HepG2 (cell line): ENCODE measurements around the gene BEST2. TPM values are rescaled to one million over a fixed set of nuclear protein-coding genes. Genes with fewer than 3 reads are reported as not detected.

Source experiments
- ATAC-seq: fragments of 200-7000 bp; cut with Tn5 transposase; 3 replicates; pipeline ENCODE4 v1.9.1; 2020; ENCODE audit warnings: mild to moderate bottlenecking, moderate library complexity
- BruUV-seq: library from RNA; stranded (reverse); fragments of 400-500 nt; replicated peaks from 2 replicates; lab custom pipeline; 2021; lab: Mats Ljungman, UMichigan
- CTCF ChIA-PET: fragments of 300-600 bp; formaldehyde crosslinking; extraction: SDS; loops from one replicate; lab custom pipeline; 2021; ENCODE audit warnings: low total read pairs, inconsistent platforms, low intra/inter-chr PET ratio; lab: Yijun Ruan, JAX
- POLR2A ChIA-PET: fragments of 350-600 bp; sonication (Branson Sonifier 250); formaldehyde crosslinking; loops from one replicate; lab custom pipeline; 2020; ENCODE audit warnings: antibody characterized with exemption, inconsistent platforms; lab: Yijun Ruan, JAX
- DNase-seq: peaks from one replicate; pipeline ENCODE4 v3.0.0-alpha.2; 2015; ENCODE audit warnings: low spot score
- FAIRE-seq: peaks from 3 replicates; lab custom pipeline; 2011; peaks lifted over from hg19 to GRCh38; lab: Jason Lieb, UNC
- H2AFZ ChIP-seq: one replicate; pipeline ENCODE4 v1.6.1; 2011; ENCODE audit warnings: low read length, inconsistent platforms
- H3K27ac ChIP-seq: fragments of 300-600 bp; 3 replicates; pipeline ENCODE4 v1.8.0; 2011; ENCODE audit warnings: mixed run types, mild to moderate bottlenecking, mixed read lengths, low read length, inconsistent platforms; ENCODE audit not compliant: insufficient read depth; ENCODE audit errors: extremely low read length
- H3K27me3 ChIP-seq, 2 experiments: fragments of 200-600 bp in 1 of 2; 2 replicates in 1 of 2; 3 replicates in 1 of 2; pipeline versions ENCODE4 v1.6.0 to v1.8.0; 2011; ENCODE audit warnings: low read length in 2 of 2, mild to moderate bottlenecking in 2 of 2, moderate library complexity in 2 of 2, inconsistent platforms in 1 of 2; ENCODE audit not compliant: insufficient read depth in 2 of 2, control insufficient read depth in 1 of 2
- H3K36me3 ChIP-seq, 2 experiments: fragments of 200-600 bp in 1 of 2; replicated peaks in 1 of 2; 2 replicates in 1 of 2; 3 replicates in 1 of 2; pipeline versions ENCODE4 v1.5.1 to v1.8.0; 2011; ENCODE audit warnings: low read length in 2 of 2, inconsistent platforms in 1 of 2; ENCODE audit not compliant: insufficient read depth in 2 of 2, control insufficient read depth in 1 of 2
- H3K4me1 ChIP-seq: 2 replicates; pipeline ENCODE4 v1.5.1; 2012; ENCODE audit warnings: low read length, inconsistent platforms; ENCODE audit not compliant: insufficient read depth
- H3K4me2 ChIP-seq: 2 replicates; pipeline ENCODE4 v1.6.0; 2011; ENCODE audit warnings: low read depth, low read length, inconsistent platforms
- H3K4me3 ChIP-seq, 3 experiments: fragments of 200-600 bp in 1 of 3; sonication (generic), shearing (Covaris generic) in 1 of 3; replicated peaks in 1 of 3; 2 replicates each; pipeline ENCODE4 v1.5.1; 2011 to 2016; ENCODE audit warnings: low read length in 3 of 3, inconsistent platforms in 2 of 3, low read depth in 2 of 3, mild to moderate bottlenecking in 2 of 3, control low read depth in 1 of 3, mixed read lengths in 1 of 3; ENCODE audit not compliant: insufficient read depth in 1 of 3
- H3K79me2 ChIP-seq: one replicate; pipeline ENCODE4 v1.6.1; 2011; ENCODE audit warnings: low read length, inconsistent platforms; ENCODE audit not compliant: insufficient read depth
- H3K9ac ChIP-seq: 2 replicates; pipeline ENCODE4 v1.6.0; 2011; ENCODE audit warnings: mild to moderate bottlenecking, low read depth, low read length, inconsistent platforms; ENCODE audit not compliant: insufficient read depth
- H3K9me3 ChIP-seq: 2 replicates; pipeline ENCODE4 v1.5.1; 2012; ENCODE audit warnings: mild to moderate bottlenecking, low read length
- H4K20me1 ChIP-seq: 2 replicates; pipeline ENCODE4 v1.6.0; 2011; ENCODE audit warnings: inconsistent platforms, mild to moderate bottlenecking, low read length, moderate library complexity; ENCODE audit not compliant: insufficient read depth
- ARNTL ChIP-seq: sonication (generic); formaldehyde crosslinking; IDR thresholded peaks from 2 replicates; pipeline ENCODE4 v1.4.0; 2020; ENCODE audit warnings: mild to moderate bottlenecking, missing genetic modification reagents
- BRCA1 ChIP-seq: sonication (generic); formaldehyde crosslinking; IDR thresholded peaks from 2 replicates; pipeline ENCODE4 v1.4.0; 2020; ENCODE audit warnings: missing genetic modification reagents
- GATAD1 ChIP-seq: IDR thresholded peaks from 2 replicates; pipeline ENCODE4 v1.6.1; 2016; ENCODE audit warnings: missing genetic modification reagents, missing compliant biosample characterization
- NRL ChIP-seq: sonication (generic); formaldehyde crosslinking; IDR thresholded peaks from 2 replicates; pipeline ENCODE4 v1.5.0; 2020; ENCODE audit warnings: missing genetic modification reagents, mild to moderate bottlenecking, moderate library complexity, borderline replicate concordance
- PHF8 ChIP-seq: sonication (generic); formaldehyde crosslinking; IDR thresholded peaks from 2 replicates; pipeline ENCODE4 v1.5.0; 2020; ENCODE audit warnings: missing genetic modification reagents
- REL ChIP-seq: sonication (generic); formaldehyde crosslinking; conservative IDR thresholded peaks from 2 replicates; pipeline ENCODE4 v1.8.0; 2022; ENCODE audit warnings: mild to moderate bottlenecking, missing genetic modification reagents, moderate library complexity
- SCMH1 ChIP-seq: sonication (generic); formaldehyde crosslinking; IDR thresholded peaks from 2 replicates; pipeline ENCODE4 v1.9.0; 2021; ENCODE audit warnings: missing genetic modification reagents, mild to moderate bottlenecking, borderline replicate concordance
- SMC3 ChIP-seq: IDR thresholded peaks from 2 replicates; pipeline ENCODE4 v1.6.1; 2011; ENCODE audit warnings: low read length, improper control_type of control experiment
- U2AF1 ChIP-seq: fragments of 200-400 bp; formaldehyde crosslinking; optimal IDR thresholded peaks from 2 replicates; pipeline ENCODE3; 2017; ENCODE audit warnings: mild to moderate bottlenecking, low read depth, low read length
- ZBTB10 ChIP-seq: sonication (generic); formaldehyde crosslinking; IDR thresholded peaks from 2 replicates; pipeline ENCODE4 v1.4.0; 2020; ENCODE audit warnings: missing genetic modification reagents, borderline replicate concordance
- ZBTB42 ChIP-seq: sonication (generic); formaldehyde crosslinking; IDR thresholded peaks from 2 replicates; pipeline ENCODE4 v1.5.0; 2020; ENCODE audit warnings: mild to moderate bottlenecking, missing genetic modification reagents
- ZNF138 ChIP-seq: sonication (generic); formaldehyde crosslinking; IDR thresholded peaks from 2 replicates; pipeline ENCODE4 v1.5.0; 2020; ENCODE audit warnings: mild to moderate bottlenecking, low read depth, missing genetic modification reagents
- ZNF430 ChIP-seq: sonication (generic); formaldehyde crosslinking; IDR thresholded peaks from 2 replicates; pipeline ENCODE4 v1.9.0; 2021; ENCODE audit warnings: mild to moderate bottlenecking, missing genetic modification reagents
- ZNF747 ChIP-seq: sonication (generic); formaldehyde crosslinking; IDR thresholded peaks from 2 replicates; pipeline ENCODE4 v1.8.1; 2023; ENCODE audit warnings: missing genetic modification reagents, mild to moderate bottlenecking, borderline replicate concordance
- ZNF773 ChIP-seq: sonication (generic); formaldehyde crosslinking; IDR thresholded peaks from 2 replicates; pipeline ENCODE4 v1.4.0; 2020; ENCODE audit warnings: missing genetic modification reagents, borderline replicate concordance
- ZNF790 ChIP-seq: sonication (generic); formaldehyde crosslinking; IDR thresholded peaks from 2 replicates; pipeline ENCODE4 v1.8.0; 2022; ENCODE audit warnings: missing genetic modification reagents, mild to moderate bottlenecking, borderline replicate concordance
- WGBS: methylation state at CpG from one replicate; pipeline ENCODE4 v1.1.6; 2017; ENCODE audit warnings: low lambda C conversion rate; 5-methylcytosine and 5-hydroxymethylcytosine counted together
- in situ Hi-C: cut with HindIII; loops from 2 replicates; pipeline ENCODE4 v1.10.0; 2017; ENCODE audit warnings: low pct_unique_long_range_greater_than_20kb; ENCODE audit not compliant: extremely low pct_ligation_motif_present
- intact Hi-C: fragments of 100-400 bp; cut with micrococcal nuclease; formaldehyde crosslinking; loops from one replicate; pipeline ENCODE4 v1.10.0; 2022; ENCODE audit not compliant: unreplicated experiment
- polyA plus RNA-seq, 8 experiments: library from polyadenylated mRNA; depleted of rRNA in 3 of 8; stranded (reverse) in 7 of 8; unstranded in 1 of 8; fragments of >200 nt; fragmentation: Illumina TruSeq in 4 of 8; extraction: Trizol in 4 of 8; gene quantifications; 2 replicates each; pipeline versions ENCODE4 v1.2.1 to v1.2.3, GENCODE V29; 2011 to 2016; ENCODE audit warnings: low read depth in 4 of 8, missing spikeins in 1 of 8, mixed read lengths in 1 of 8; ENCODE audit not compliant: insufficient read depth in 1 of 8
- total RNA-seq, 5 experiments: library from RNA; depleted of rRNA; stranded (reverse); fragments of >200 nt; fragmentation: Illumina TruSeq; extraction: Trizol; gene quantifications; 2 replicates each; pipeline ENCODE4 v1.2.3, GENCODE V29; 2016; ENCODE audit warnings: low read depth in 1 of 5
- TF ChIP-seq, protein P1 (sequence below): sonication (generic); formaldehyde crosslinking; IDR thresholded peaks from 2 replicates; pipeline ENCODE4 v1.4.0; 2020; ENCODE audit warnings: missing genetic modification reagents
- TF ChIP-seq, protein P2 (sequence below): IDR thresholded peaks from 2 replicates; pipeline ENCODE4 v1.6.1; 2016; ENCODE audit warnings: missing genetic modification reagents, missing compliant biosample characterization
- TF ChIP-seq, protein P3 (sequence below): IDR thresholded peaks from 2 replicates; pipeline ENCODE4 v1.4.0; 2020; ENCODE audit warnings: mild to moderate bottlenecking, missing genetic modification reagents

BEST2 gene
- total and polyA plus RNA-seq, 2 of the 13 experiments (the other 11 are each of a cell fraction or from before 2014, with no cell fraction given) = not detected

DNA sequence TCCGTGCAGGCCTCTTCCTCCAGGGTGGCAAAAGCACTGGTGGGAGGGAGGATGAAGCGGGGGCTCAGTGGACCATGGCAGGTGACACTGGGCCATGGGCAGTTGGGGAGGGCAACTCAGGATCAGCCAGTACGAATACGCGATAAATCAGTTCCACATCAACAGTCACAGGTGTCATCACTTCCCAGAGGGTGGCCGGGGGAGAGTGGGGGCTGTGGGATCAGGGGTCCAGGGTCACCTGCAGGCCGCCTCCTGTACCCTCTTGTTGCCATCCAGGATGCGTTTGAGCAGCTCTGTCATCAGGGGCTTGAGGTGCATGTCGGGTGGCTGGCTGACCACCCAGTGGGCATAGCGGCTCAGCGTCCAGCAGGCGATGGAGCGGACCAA lies 45.3 kb upstream of the BEST2 start:
- in situ Hi-C loops (no loop called here), intact Hi-C loops (no loop called here)
- H3K4me2 ChIP-seq = no peak overlapping the region
- peaks cover 44 to 79% of the 10 kb centered on the region in 2 experiments for H3K36me3 ChIP-seq
- ChIA-PET POLR2A (no interaction called here), CTCF (no interaction called here)
- H3K79me2 ChIP-seq = no peaks in the 10 kb centered on the region
- FAIRE-seq (no peak), DNase-seq (no peak), ATAC-seq (no peak)
- no peaks in the 10 kb centered on the region for H3K9me3 ChIP-seq
- no peak overlapping the region for H3K27ac ChIP-seq
- H2AFZ ChIP-seq = no peak overlapping the region
- no peaks in the 10 kb centered on the region for H3K4me1 ChIP-seq
- no peaks in the 10 kb centered on the region for H4K20me1 ChIP-seq
- WGBS = 100% methylated on average over 6 of the region's 13 CpGs
- H3K9ac ChIP-seq = no peak overlapping the region
- BruUV-seq = no TSS peak
- no peak overlapping the region for H3K4me3 ChIP-seq
- H3K27me3 ChIP-seq = no peaks in the 10 kb centered on the region
- TF ChIP-seq ARNTL = no peak
- TF ChIP-seq ZBTB42 (CRISPR knock-in tag) = no peak
- TF ChIP-seq, protein P1, sequence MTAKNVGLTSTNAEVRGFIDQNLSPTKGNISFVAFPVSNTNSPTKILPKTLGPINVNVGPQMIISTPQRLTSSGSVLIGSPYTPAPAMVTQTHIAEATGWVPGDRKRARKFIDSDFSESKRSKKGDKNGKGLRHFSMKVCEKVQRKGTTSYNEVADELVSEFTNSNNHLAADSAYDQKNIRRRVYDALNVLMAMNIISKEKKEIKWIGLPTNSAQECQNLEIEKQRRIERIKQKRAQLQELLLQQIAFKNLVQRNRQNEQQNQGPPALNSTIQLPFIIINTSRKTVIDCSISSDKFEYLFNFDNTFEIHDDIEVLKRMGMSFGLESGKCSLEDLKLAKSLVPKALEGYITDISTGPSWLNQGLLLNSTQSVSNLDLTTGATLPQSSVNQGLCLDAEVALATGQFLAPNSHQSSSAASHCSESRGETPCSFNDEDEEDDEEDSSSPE = no peak
- no peak for TF ChIP-seq ZNF430 (CRISPR knock-in tag)
- TF ChIP-seq BRCA1 (CRISPR knock-in tag) = no peak
- no peak for TF ChIP-seq GATAD1
- TF ChIP-seq ZNF773 (CRISPR knock-in tag) = no peak
- no peak for TF ChIP-seq ZNF790 (CRISPR knock-in tag)
- no peak for TF ChIP-seq ZBTB10
- no peak for TF ChIP-seq ZNF747 (CRISPR knock-in tag)
- TF ChIP-seq NRL (CRISPR knock-in tag) = no peak
- TF ChIP-seq SMC3 = no peak
- TF ChIP-seq SCMH1 (CRISPR knock-in tag) = no peak
- TF ChIP-seq, protein P2, sequence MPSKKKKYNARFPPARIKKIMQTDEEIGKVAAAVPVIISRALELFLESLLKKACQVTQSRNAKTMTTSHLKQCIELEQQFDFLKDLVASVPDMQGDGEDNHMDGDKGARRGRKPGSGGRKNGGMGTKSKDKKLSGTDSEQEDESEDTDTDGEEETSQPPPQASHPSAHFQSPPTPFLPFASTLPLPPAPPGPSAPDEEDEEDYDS (CRISPR knock-in tag) = no peak
- TF ChIP-seq U2AF1 = no peak
- TF ChIP-seq, protein P3, sequence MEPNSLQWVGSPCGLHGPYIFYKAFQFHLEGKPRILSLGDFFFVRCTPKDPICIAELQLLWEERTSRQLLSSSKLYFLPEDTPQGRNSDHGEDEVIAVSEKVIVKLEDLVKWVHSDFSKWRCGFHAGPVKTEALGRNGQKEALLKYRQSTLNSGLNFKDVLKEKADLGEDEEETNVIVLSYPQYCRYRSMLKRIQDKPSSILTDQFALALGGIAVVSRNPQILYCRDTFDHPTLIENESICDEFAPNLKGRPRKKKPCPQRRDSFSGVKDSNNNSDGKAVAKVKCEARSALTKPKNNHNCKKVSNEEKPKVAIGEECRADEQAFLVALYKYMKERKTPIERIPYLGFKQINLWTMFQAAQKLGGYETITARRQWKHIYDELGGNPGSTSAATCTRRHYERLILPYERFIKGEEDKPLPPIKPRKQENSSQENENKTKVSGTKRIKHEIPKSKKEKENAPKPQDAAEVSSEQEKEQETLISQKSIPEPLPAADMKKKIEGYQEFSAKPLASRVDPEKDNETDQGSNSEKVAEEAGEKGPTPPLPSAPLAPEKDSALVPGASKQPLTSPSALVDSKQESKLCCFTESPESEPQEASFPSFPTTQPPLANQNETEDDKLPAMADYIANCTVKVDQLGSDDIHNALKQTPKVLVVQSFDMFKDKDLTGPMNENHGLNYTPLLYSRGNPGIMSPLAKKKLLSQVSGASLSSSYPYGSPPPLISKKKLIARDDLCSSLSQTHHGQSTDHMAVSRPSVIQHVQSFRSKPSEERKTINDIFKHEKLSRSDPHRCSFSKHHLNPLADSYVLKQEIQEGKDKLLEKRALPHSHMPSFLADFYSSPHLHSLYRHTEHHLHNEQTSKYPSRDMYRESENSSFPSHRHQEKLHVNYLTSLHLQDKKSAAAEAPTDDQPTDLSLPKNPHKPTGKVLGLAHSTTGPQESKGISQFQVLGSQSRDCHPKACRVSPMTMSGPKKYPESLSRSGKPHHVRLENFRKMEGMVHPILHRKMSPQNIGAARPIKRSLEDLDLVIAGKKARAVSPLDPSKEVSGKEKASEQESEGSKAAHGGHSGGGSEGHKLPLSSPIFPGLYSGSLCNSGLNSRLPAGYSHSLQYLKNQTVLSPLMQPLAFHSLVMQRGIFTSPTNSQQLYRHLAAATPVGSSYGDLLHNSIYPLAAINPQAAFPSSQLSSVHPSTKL (CRISPR knock-in tag) = no peak
- no peak for TF ChIP-seq PHF8 (CRISPR knock-in tag)
- TF ChIP-seq REL = no peak
- TF ChIP-seq ZNF138 = no peak
